ENCODE measurements around the gene ZEB1.
"Not testable (repeated sequence)": the region's sequence is repeated elsewhere in the genome, so short reads cannot be mapped to it uniquely, and the experiment has no call there.

The ZEB1 gene

DNA sequence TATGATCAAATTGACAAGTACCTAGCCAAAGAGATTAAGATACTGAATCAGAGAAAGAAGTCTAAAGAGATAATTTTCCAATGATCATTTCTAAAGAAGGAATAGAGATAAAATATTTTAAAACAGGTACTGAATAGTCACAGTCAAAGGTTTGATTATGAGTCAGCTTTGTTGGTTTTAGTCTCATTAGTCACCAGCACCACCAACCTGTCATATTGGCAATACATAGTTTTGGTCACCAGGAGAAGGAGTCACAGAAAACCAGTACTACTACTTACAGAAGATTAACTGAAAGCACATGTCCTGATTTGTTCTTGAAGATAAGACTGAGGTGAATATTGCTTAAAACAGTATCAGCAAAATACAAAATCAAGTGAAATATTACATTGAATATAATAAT is 34.6 kb downstream of the ZEB1 start:
- no peaks in the 10 kb centered on the region for H3K4me1 ChIP-seq (ENCODE audit: control insufficient read depth, insufficient read depth, low read length)
- H3K36me3 ChIP-seq (ENCODE audit: control insufficient read depth, insufficient read depth, low read length) = no peaks in the 10 kb centered on the region
- no peaks in the 10 kb centered on the region for H3K27me3 ChIP-seq (ENCODE audit: control insufficient read depth, insufficient read depth, low read length)
- no peaks in the 10 kb centered on the region for H3K9me3 ChIP-seq (ENCODE audit: control insufficient read depth, insufficient read depth, low read length)
- H3K4me3 ChIP-seq (ENCODE audit: low read depth, low read length) = no peak overlapping the region
- H3K9ac ChIP-seq (ENCODE audit: low read depth, low read length) = no peak overlapping the region

DNA sequence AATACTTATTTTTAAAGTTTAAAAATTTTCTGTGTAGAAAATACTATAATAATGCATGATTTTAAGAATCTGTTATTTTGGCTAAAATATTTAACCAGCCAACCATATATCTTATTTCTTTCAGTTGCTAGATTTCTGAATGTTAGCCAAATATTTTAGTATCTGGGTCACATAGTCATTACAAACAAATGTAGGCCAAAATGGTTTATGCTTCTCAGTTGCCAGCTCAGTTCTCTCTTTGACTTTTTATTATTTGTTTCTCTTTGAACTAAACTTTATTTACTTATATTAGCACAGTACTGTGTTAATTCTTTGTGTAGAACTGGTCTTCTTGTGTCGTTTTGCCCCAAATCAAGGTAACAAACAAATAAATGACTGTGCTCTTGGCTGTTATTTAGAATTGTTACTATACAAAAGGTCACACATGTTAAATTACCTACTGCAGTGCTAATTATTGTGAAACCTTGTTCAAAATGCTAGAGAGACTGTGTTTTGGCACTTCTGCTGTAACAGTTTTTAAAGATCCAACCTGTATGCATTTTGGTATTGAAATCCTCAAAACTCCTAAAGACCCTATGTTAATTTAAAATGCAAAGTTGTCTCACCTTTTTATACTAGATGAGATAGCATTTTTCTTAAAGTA is 39.8 kb downstream of the ZEB1 start:
- no peak overlapping the region for H3K4me3 ChIP-seq (ENCODE audit: low read depth, low read length)
- no peaks in the 10 kb centered on the region for H3K9me3 ChIP-seq (ENCODE audit: control insufficient read depth, insufficient read depth, low read length)
- no peaks in the 10 kb centered on the region for H3K27me3 ChIP-seq (ENCODE audit: control insufficient read depth, insufficient read depth, low read length)
- H3K4me1 ChIP-seq (ENCODE audit: control insufficient read depth, insufficient read depth, low read length) = no peaks in the 10 kb centered on the region
- H3K9ac ChIP-seq (ENCODE audit: low read depth, low read length) = no peak overlapping the region
- no peaks in the 10 kb centered on the region for H3K36me3 ChIP-seq (ENCODE audit: control insufficient read depth, insufficient read depth, low read length)

- Histone ChIP-seq H3K9me3 (ENCODE audit: control insufficient read depth, insufficient read depth, low read length) (no peaks in the 10 kb centered on the region), H3K27me3 (ENCODE audit: control insufficient read depth, insufficient read depth, low read length) (no peaks in the 10 kb centered on the region), H3K4me1 (ENCODE audit: control insufficient read depth, insufficient read depth, low read length) (no peaks in the 10 kb centered on the region), H3K9ac (ENCODE audit: low read depth, low read length) (no peak overlapping the region), H3K4me3 (ENCODE audit: low read depth, low read length) (no peak overlapping the region), H3K36me3 (ENCODE audit: control insufficient read depth, insufficient read depth, low read length) (no peaks in the 10 kb centered on the region)
These were observed 41.0 kb downstream of the ZEB1 start for GRCh38 chr10:31359979-31360378.

DNA sequence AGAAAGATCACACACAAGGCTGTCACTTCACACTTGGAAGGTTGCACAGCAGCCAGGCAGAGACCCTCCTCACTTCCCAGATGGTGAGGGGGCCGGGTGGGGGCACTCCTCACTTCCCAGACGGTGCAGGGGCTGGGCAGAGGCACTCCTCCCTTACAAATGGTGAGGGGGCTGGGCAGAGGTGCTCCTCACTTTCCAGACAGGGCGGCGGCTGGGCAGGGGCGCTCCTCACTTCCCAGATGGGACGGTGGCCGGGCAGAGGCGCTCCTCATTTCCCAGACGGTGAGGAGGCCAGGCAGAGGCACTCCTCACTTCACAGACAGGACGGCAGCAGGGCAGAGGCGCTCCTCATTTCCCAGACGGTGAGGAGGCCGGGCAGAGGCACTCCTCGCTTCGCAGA is 42.5 kb downstream of the ZEB1 start:
- not testable (repeated sequence) for H3K36me3 ChIP-seq (ENCODE audit: control insufficient read depth, insufficient read depth, low read length)

DNA sequence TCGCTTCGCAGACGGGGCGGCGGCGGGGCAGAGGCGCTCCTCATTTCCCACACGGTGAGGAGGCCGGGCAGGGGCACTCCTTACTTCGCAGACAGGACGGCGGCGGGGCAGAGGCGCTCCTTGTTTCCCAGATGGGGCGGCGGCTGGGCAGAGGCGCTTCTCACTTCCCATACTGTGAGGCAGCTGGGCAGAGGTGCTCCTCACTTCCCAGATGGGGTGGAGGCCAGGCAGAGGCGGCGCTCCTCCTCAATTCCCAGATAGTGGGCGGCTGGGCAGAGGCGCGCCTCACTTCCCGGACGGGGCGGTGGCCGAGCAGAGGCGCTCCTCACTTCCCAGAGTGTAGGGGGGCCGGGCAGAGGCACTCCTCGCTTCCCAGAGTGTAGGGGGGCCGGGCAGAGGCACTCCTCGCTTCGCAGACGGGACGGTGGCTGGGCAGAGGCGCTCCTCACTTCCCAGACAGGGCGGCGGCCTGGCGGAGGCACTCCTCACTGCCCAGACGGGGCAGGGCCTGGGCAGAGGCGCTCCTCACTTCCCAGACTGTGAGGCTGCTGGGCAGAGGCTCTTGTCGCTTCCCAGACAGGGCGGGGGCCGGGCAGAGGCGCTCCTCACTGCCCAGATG is 43.1 kb downstream of the ZEB1 start:
- Histone ChIP-seq H3K27me3 (ENCODE audit: control insufficient read depth, insufficient read depth, low read length) (no peaks in the 10 kb centered on the region), H3K9ac (ENCODE audit: low read depth, low read length) (no peak overlapping the region), H3K4me3 (ENCODE audit: low read depth, low read length) (no peak overlapping the region), H3K9me3 (ENCODE audit: control insufficient read depth, insufficient read depth, low read length) (no peaks in the 10 kb centered on the region), H3K36me3 (ENCODE audit: control insufficient read depth, insufficient read depth, low read length) (no peaks in the 10 kb centered on the region), H3K4me1 (ENCODE audit: control insufficient read depth, insufficient read depth, low read length) (no peaks in the 10 kb centered on the region)

More for the DNA sequence above, 42.5 kb downstream of the ZEB1 start:
- H3K9ac ChIP-seq (ENCODE audit: low read depth, low read length); H3K9me3 ChIP-seq (ENCODE audit: control insufficient read depth, insufficient read depth, low read length); H3K4me3 ChIP-seq (ENCODE audit: low read depth, low read length); H3K27me3 ChIP-seq (ENCODE audit: control insufficient read depth, insufficient read depth, low read length); H3K4me1 ChIP-seq (ENCODE audit: control insufficient read depth, insufficient read depth, low read length): not testable (repeated sequence)

- not testable (repeated sequence) for H3K4me3 ChIP-seq (ENCODE audit: low read depth, low read length); H3K27me3 ChIP-seq (ENCODE audit: control insufficient read depth, insufficient read depth, low read length); H3K9me3 ChIP-seq (ENCODE audit: control insufficient read depth, insufficient read depth, low read length); H3K4me1 ChIP-seq (ENCODE audit: control insufficient read depth, insufficient read depth, low read length); H3K9ac ChIP-seq (ENCODE audit: low read depth, low read length); H3K36me3 ChIP-seq (ENCODE audit: control insufficient read depth, insufficient read depth, low read length)
These were observed 44.7 kb downstream of the ZEB1 start for GRCh38 chr10:31363696-31364095.

- H3K4me1 ChIP-seq (ENCODE audit: control insufficient read depth, insufficient read depth, low read length); H3K9me3 ChIP-seq (ENCODE audit: control insufficient read depth, insufficient read depth, low read length); H3K9ac ChIP-seq (ENCODE audit: low read depth, low read length); H3K27me3 ChIP-seq (ENCODE audit: control insufficient read depth, insufficient read depth, low read length); H3K36me3 ChIP-seq (ENCODE audit: control insufficient read depth, insufficient read depth, low read length); H3K4me3 ChIP-seq (ENCODE audit: low read depth, low read length): not testable (repeated sequence)
These were observed 45.2 kb downstream of the ZEB1 start for GRCh38 chr10:31364238-31364637.

- H3K4me3 ChIP-seq (ENCODE audit: low read depth, low read length) = no peak overlapping the region
- no peaks in the 10 kb centered on the region for H3K27me3 ChIP-seq (ENCODE audit: control insufficient read depth, insufficient read depth, low read length)
- no peak overlapping the region for H3K9ac ChIP-seq (ENCODE audit: low read depth, low read length)
- no peaks in the 10 kb centered on the region for H3K4me1 ChIP-seq (ENCODE audit: control insufficient read depth, insufficient read depth, low read length)
- H3K36me3 ChIP-seq (ENCODE audit: control insufficient read depth, insufficient read depth, low read length) = no peaks in the 10 kb centered on the region
- H3K9me3 ChIP-seq (ENCODE audit: control insufficient read depth, insufficient read depth, low read length) = no peaks in the 10 kb centered on the region
These were observed 47.7 kb downstream of the ZEB1 start for GRCh38 chr10:31366703-31367102.

DNA sequence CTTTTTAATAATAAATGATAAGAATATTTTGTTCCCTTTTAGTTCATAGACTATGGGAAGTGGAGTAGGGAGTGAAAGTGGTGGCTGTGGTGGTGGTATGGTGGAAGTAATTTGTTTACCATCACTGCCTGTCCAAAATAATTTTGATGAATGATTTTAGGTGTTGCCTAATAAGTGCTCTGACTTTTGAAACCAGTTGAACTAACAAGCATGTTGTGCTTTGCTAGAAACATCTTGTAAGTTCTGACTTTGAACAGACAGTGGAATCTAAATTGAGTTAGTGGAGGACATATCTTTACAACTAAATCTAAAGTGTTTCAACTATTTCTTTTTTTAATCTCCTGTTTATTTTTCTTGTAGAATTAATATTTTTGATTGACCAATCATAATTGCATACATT is 49.7 kb downstream of the ZEB1 start:
- Histone ChIP-seq H3K9me3 (ENCODE audit: control insufficient read depth, insufficient read depth, low read length) (no peaks in the 10 kb centered on the region), H3K4me1 (ENCODE audit: control insufficient read depth, insufficient read depth, low read length) (no peaks in the 10 kb centered on the region), H3K27me3 (ENCODE audit: control insufficient read depth, insufficient read depth, low read length) (no peaks in the 10 kb centered on the region), H3K9ac (ENCODE audit: low read depth, low read length) (no peak overlapping the region), H3K4me3 (ENCODE audit: low read depth, low read length) (no peak overlapping the region), H3K36me3 (ENCODE audit: control insufficient read depth, insufficient read depth, low read length) (no peaks in the 10 kb centered on the region)

GRCh38 chr10:31372439-31372838 is 53.4 kb downstream of the ZEB1 start:
- no peak overlapping the region for H3K4me3 ChIP-seq (ENCODE audit: low read depth, low read length)
- H3K9me3 ChIP-seq (ENCODE audit: control insufficient read depth, insufficient read depth, low read length) = no peaks in the 10 kb centered on the region
- H3K36me3 ChIP-seq (ENCODE audit: control insufficient read depth, insufficient read depth, low read length) = no peaks in the 10 kb centered on the region
- no peaks in the 10 kb centered on the region for H3K4me1 ChIP-seq (ENCODE audit: control insufficient read depth, insufficient read depth, low read length)
- H3K27me3 ChIP-seq (ENCODE audit: control insufficient read depth, insufficient read depth, low read length) = no peaks in the 10 kb centered on the region
- H3K9ac ChIP-seq (ENCODE audit: low read depth, low read length) = no peak overlapping the region

GRCh38 chr10:31374146-31374696 is 55.2 kb downstream of the ZEB1 start:
- no peaks in the 10 kb centered on the region for H3K4me1 ChIP-seq (ENCODE audit: control insufficient read depth, insufficient read depth, low read length)
- H3K9ac ChIP-seq (ENCODE audit: low read depth, low read length) = no peak overlapping the region
- no peaks in the 10 kb centered on the region for H3K27me3 ChIP-seq (ENCODE audit: control insufficient read depth, insufficient read depth, low read length)
- no peak overlapping the region for H3K4me3 ChIP-seq (ENCODE audit: low read depth, low read length)
- no peaks in the 10 kb centered on the region for H3K36me3 ChIP-seq (ENCODE audit: control insufficient read depth, insufficient read depth, low read length)
- no peaks in the 10 kb centered on the region for H3K9me3 ChIP-seq (ENCODE audit: control insufficient read depth, insufficient read depth, low read length)

DNA sequence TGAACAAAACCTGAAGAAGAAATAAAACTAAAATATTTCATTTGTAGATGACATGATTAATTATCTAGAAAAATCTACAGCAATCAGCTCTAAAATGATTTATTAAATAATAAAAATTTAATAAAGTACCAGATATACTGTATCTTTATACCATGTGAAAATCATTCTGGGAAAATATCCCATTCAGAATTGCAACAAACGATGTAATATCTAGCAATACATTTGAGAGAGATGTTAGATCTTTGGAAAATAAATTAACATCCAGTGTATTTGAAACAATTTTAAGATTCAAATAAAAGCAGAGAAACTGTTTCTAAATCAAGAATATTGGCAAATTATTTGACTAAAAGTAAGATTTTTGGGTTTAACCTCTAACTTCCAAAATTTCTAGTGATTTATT is 62.2 kb downstream of the ZEB1 start:
- H3K9me3 ChIP-seq (ENCODE audit: control insufficient read depth, insufficient read depth, low read length) = no peaks in the 10 kb centered on the region
- H3K36me3 ChIP-seq (ENCODE audit: control insufficient read depth, insufficient read depth, low read length) = no peaks in the 10 kb centered on the region
- no peak overlapping the region for H3K9ac ChIP-seq (ENCODE audit: low read depth, low read length)
- no peaks in the 10 kb centered on the region for H3K27me3 ChIP-seq (ENCODE audit: control insufficient read depth, insufficient read depth, low read length)
- H3K4me3 ChIP-seq (ENCODE audit: low read depth, low read length) = no peak overlapping the region
- H3K4me1 ChIP-seq (ENCODE audit: control insufficient read depth, insufficient read depth, low read length) = no peaks in the 10 kb centered on the region

All from iPS-15b (cell line).